Measurements from ENCODE around the gene CBLB. TPM values are rescaled to one million over a fixed set of nuclear protein-coding genes. Genes with fewer than 3 reads are reported as not detected.

Gene CBLB
- total RNA-seq, 1 donor from 2014 or later = 57.0 TPM

GRCh38 chr3:105606016-105606415 lies 262.8 kb downstream of the CBLB start:
- no peaks in the 10 kb centered on the region for H3K9me3 Mint-ChIP-seq
- DNase-seq (ENCODE audit: extremely low spot score, unreplicated experiment) = no peak
- H3K36me3 Mint-ChIP-seq = peaks cover 5% of the 10 kb centered on the region
- no peaks in the 10 kb centered on the region for H3K4me1 Mint-ChIP-seq (ENCODE audit: unreplicated experiment)
- no peak overlapping the region for H3K27ac Mint-ChIP-seq
- no peak for TF ChIP-seq CTCF (conservative IDR thresholded peaks at IDR 0.05)
- H3K4me3 Mint-ChIP-seq = no peak overlapping the region
- no peaks in the 10 kb centered on the region for H3K27me3 Mint-ChIP-seq
